COLO829 (cell line): ENCODE results near the gene MYO3B.
A peak's percentile ranks its signal among the peaks of the same experiment; 100 is the strongest.

ENCODE experiments used
- DNase-seq: peaks from one replicate; pipeline ENCODE4 v3.0.0; 2012; ENCODE audit warnings: low spot score

The MYO3B gene

GRCh38 chr2:170163411-170164065 lies 14.4 kb upstream of the MYO3B start:
- no peak for DNase-seq

GRCh38 chr2:170165129-170165528 lies 12.8 kb upstream of the MYO3B start:
- DNase-seq = no peak

DNA sequence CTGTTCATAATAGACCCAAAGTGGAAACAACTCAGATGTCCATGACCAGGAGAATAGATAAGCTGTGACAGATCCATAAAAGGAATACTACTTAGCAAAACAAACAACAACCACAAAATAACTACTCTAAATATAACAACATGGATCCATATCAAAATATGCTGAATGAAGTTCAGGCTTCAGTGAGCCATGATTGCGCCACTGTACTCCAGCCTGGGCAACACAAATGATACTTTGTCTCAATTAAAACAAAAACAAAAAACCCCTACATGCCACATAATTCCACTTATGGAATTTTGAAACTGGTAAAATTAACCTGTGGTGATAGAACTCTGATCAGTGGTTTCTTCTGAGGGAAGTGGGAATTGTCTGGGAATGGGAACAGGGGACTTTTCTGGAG lies 11.2 kb upstream of the MYO3B start:
- no peak for DNase-seq

GRCh38 chr2:170170281-170171040 lies 7.5 kb upstream of the MYO3B start:
- no peak for DNase-seq

DNA sequence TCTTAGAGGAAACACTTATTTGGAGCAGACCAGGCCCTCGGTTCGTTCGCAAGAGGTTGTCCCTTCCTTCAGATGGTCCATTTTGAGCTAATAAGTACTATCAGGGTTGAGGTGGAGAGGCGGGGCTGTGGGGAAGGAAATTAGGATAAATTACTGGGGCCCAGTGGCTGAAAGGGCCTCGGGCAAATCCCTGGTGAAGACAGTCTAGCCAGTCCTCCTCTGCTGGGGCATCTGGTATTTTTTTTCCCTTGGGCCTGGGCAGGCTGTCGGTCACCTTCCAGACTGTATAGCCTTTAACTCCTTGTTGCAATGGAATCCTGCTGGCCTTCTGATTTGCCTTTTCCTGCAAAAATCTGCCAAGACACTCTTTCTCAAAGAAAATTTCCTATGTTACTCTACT lies 1.7 kb upstream of the MYO3B start:
- DNase-seq = no peak

DNA sequence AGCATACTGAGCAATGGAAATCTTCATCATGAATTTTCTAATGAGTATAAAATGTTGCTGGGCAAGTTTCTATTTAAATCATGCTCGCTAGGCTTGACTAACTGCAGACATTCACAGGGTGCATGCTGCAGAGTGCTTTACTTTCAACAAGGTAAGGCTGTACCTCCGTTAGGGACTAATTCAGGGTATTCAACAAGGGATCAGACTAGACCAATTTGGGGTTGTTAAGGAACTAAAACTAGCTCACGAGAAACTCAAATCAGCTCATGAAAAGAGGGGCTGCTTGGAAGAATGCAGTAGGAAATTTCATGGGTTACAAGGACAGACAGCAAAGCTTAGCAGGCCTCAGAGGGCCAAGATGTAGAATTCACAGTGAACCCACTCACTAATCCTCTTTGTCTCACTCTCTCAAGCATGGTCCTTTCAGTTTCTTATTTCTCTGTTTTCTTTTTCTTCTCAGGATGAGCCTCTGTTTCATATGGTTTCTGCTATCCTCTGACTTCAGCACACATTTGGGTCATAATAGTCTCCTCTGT lies 2.2 kb downstream of the MYO3B start:
- DNase-seq = no peak

GRCh38 chr2:170181602-170182001 lies 3.7 kb downstream of the MYO3B start:
- no peak for DNase-seq

GRCh38 chr2:170185319-170185718 lies 7.4 kb downstream of the MYO3B start:
- no peak for DNase-seq

- DNase-seq = no peak
Measured at GRCh38 chr2:170189757-170190156, 11.8 kb downstream of the MYO3B start.

DNA sequence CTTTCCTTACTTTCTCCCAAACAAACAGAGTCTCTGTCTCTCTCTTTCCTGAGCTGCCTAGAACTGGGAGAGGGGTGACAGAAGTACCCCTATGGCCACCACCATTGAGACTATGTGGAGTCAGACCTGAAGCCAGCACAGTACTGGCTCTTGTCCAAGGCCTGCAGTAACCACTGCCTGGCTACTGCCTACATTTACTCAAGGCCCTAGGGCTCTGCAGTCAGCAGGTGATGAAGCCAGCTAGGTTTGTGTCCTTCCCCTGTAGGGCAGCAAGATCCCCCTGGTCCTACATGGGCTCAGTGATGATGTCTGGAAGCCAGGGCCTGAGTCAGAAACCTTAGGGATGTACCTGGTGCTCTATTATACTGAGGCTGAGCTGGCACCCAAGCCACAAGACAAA lies 12.2 kb downstream of the MYO3B start:
- no peak for DNase-seq

DNA sequence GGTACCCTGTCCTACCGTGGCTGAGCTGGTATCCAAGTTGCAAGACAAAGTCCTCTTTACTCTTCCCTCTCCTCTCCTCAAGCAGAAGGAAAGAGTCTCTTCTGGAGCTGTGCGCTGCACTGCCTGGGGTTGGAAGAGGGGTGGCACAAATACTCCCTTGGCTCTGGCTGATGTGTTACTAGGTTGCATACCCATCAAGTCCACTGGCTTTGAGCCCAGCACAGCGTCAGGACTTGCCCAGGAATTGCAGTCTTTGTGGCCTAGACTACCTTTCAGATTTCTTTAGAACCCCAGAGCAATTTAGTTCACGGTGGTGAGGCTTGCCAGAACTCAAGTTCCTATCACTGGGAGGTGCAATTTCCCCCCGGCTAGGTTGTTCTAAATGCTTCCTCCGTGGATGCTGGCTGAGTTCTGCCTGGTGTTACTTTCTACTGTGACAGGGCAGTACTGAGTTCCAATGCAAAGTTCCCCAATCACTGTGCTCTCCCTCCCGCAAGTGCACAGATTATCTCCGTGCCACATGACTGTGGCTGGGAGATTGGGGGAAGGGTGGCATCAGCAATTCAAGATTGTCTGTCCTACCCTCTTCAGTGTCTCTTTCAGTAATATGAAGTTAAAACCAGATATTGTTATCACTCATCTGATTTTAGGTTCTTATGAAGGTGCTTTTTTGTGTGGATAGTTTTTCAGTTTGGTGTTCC lies 13.4 kb downstream of the MYO3B start:
- no peak for DNase-seq

DNA sequence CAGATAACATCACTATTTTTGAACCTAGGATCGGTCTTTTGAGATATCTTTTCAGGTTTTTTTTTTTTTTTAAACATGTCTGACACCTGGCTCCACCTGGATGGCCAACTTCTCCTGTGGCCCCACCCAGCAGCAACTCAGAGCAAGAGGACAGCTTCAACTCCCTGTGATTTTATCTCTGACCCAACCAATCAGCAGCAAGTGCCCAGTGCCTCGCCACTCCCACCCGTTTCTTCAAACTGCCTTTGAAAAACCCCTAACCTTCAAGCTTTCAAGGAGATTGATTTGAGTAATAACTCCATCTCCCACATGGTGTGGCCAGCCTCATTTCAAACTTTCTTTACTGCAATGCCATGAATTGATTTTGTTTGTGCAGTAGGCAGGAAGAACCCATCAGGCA lies 19.0 kb downstream of the MYO3B start:
- no peak for DNase-seq

GRCh38 chr2:170201275-170201674 lies 23.3 kb downstream of the MYO3B start:
- DNase-seq = no peak

DNA sequence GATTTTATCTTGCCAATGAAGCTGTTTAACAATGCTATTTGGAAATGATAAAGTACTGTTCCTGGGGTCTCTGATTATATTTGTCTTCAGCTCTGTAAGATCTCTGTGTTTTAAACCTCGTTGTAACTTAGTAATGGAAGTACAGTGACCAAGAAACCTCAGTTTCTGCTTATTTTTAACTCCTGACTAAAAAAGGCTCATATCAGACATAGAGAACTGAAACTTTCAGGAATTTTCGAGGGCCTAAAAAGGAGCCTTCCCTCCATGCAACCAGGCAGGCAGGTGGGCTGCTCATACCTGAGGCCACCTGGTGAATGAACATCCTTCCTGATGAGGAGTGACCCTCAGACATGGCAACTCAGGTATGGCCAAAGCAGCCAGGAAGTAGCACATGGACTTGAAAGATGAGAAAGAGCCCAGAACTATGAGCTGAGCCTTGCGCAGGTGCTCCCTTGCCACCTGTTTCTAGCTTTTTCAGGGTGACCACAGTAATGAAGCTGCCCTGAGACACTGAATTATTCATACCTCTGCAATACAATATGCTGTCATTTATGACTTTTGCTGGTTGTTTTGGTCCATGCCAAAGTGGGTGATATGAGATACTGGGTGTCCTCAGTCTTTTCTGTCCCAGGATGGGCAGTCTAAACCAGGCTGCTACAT lies 23.9 kb downstream of the MYO3B start:
- no peak for DNase-seq

- no peak for DNase-seq
Measured at GRCh38 chr2:170202437-170202836, 24.5 kb downstream of the MYO3B start.

GRCh38 chr2:170204298-170204951 lies 26.5 kb downstream of the MYO3B start:
- DNase-seq = peak; percentile 29

DNA sequence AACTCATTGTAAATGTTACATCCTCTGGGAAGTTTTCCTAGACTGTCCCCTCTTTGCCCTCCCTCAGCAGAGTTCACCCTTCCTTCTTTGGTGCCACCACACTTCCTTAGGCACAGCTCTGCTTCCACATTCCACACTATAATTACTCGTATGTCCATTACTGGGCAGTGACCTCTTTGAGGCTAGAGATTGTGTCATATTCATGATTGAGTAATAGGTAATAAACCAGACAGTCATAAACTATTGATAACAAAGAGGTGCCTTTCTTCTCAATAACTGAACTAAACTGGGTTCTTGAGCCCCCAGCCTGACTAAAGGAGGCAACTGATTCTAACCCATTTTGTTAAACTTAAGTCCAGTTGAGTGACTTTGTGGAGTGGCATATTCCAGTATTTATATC lies 28.3 kb downstream of the MYO3B start:
- no peak for DNase-seq

DNA sequence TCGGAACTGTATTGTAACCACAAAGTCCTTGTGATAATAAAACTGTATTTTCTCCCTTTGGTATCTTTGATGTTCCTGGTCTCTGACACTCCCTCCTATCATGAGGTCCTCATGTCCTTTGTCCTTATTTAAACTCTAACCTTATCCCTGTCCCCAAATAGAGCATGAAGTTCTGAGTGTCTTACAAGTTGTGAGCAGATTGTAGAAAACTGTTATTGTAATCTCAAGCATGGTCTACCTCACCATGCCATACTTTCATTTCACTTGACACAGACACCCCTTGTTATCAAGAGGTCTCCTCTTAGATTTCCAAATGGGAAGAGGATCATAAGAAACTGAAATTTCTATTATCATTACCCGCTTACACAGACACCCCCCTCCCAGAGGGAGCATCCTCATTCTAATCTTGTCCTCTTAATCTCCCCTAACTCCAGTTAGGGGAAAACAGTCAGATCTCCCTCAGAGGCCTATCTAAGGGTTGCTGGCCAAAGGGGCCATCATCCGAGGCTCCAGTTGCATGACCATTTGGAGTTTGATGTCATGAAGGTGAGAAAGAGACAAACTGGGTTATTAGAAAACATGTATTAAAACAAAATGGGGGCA lies 29.0 kb downstream of the MYO3B start:
- DNase-seq = no peak

DNA sequence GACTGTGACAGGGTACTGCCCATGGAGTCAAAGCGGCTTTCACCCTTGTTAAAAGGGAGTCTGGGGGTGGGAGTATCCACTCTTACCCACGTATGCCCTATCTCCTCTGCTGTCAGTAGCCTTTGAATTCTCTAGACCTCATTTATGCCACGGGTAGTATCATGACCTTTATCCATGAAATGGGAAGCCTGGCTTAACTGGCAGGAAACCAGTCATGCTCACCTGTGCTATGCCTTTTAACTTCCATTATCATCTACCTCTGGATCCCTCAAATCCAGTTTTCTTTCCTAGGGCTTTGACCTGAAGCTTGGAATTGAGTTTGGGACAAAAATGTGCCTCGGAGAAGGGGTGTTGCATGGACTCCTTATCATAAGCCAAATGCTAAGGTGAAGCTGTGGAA lies 30.0 kb downstream of the MYO3B start:
- DNase-seq = no peak

DNA sequence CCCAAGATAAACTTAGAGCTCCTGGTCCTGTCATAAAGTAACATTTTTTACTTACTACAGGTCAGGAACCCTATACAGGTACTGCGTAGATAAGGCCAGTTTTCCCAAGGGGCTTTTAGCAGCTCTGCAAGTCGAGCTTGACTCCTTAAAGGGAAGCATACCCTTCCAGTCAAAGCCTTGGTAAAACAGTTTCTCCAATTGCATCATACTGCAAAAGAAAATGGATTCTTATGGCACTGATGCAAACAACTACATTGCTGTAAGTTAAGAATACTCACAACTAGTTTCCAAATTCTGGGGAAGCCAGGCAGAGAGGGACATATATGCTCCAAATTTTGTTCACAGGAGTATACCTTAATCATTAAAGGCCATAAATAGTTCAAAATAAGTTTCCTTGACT lies 31.0 kb downstream of the MYO3B start:
- DNase-seq = no peak

DNA sequence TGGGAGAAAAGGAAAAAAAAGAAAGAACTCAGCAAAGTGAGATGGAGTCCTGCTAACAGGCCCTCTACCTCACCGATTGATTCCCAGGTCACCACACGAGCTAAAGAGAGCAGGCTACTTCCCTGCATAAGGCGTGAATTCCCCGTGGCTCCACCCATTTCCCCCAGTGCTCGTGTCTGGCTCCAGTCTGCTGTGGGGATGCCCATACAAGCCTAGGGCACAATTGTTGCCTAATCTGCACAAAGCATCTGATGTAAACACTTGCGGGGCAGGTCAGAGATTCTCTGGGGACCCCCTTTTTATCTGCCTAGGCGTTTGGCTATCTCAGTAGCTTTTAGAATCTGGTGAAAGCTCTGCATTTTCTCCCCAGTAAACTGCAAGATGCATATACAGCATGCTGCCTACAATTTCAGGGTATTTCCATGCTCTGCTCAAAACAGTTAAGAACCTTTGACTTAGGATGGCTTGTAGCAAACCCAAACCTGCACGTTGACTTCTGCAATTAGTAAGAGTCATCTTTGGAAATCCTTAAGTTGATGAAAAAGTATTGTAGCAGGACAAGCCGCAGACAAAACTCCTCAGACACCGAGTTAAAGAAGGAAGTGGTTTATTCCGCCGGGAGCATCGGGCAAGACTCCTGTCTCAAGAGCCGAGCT lies 34.8 kb downstream of the MYO3B start:
- no peak for DNase-seq
